Measurements from ENCODE around the gene PROX1.

DNA sequence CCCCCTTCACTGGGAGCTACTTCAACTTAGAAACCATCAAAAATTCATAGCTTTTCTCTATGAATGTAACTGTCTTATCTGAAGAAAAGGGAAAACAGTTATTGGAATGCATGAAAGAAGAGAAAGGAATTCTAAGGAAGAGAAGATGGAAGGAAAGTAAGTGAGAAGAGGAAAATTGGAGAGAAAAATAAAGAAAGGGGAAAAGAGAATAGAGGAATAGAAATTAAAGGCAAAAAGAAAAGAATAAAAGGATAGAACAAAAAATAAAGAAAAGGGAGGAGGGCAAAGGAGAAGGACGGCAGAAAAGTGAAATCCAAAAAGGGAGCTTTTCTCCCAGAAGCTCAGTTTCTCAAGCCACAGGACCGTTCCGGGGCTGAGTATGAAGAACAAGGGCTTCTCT lies 9.9 kb upstream of the PROX1 start:
- TF ChIP-seq, protein P1, sequence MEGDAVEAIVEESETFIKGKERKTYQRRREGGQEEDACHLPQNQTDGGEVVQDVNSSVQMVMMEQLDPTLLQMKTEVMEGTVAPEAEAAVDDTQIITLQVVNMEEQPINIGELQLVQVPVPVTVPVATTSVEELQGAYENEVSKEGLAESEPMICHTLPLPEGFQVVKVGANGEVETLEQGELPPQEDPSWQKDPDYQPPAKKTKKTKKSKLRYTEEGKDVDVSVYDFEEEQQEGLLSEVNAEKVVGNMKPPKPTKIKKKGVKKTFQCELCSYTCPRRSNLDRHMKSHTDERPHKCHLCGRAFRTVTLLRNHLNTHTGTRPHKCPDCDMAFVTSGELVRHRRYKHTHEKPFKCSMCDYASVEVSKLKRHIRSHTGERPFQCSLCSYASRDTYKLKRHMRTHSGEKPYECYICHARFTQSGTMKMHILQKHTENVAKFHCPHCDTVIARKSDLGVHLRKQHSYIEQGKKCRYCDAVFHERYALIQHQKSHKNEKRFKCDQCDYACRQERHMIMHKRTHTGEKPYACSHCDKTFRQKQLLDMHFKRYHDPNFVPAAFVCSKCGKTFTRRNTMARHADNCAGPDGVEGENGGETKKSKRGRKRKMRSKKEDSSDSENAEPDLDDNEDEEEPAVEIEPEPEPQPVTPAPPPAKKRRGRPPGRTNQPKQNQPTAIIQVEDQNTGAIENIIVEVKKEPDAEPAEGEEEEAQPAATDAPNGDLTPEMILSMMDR (IDR thresholded peaks at IDR 0.05; ENCODE audit: low read length), result no peak
- no peak for TF ChIP-seq EZH2 (IDR thresholded peaks at IDR 0.05; ENCODE audit: borderline replicate concordance, low read length)
